IPS-NIHi7 (cell line): ENCODE data around the gene CEP72.
"Not testable (repeated sequence)": the region's sequence is repeated elsewhere in the genome, so short reads cannot be mapped to it uniquely, and the experiment has no call there.

Experiments
- DNase-seq: peaks from one replicate; pipeline ENCODE4 v3.0.0; 2012; ENCODE audit warnings: mixed read lengths; ENCODE audit errors: extremely low spot score

Gene CEP72

DNA sequence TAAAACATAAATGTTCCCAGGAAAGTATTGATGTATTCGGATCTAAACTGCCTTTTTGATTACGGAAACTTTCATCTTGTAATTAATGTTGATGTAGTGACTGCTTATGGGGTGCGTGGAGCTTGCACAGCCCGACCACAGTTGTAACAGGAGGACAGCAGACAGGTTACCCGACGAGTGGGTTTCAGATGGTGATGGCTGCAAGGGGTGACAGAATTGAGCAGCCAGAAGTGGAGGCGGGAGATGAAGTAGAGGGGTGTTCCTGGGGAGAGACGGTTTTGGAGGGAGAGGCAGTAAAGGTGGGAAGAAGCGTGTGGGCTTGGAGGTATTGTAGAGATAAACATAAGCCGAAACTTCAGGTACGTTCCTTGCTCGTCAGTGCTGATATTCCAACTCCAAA lies 5.8 kb downstream of the CEP72 start:
- no peak for DNase-seq

DNA sequence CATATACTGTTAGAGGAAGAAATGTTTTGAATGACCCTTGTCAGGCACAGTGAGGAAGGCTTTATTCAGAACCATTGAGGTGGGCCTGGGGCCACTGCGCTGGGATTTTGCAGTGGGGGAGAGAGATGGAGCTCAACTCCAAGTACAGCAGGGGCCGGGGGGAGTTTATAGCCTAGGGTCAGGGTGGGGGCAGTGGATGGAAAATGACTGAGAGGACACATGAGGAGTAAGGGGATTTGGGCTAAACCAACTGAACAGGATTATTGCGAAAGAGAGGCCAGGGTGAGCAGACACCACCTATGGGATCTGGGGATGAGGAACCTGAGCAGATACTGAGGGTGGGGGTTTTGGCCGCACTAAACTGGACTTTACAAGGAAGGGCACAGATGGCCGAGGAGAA lies 6.3 kb downstream of the CEP72 start:
- no peak for DNase-seq

DNA sequence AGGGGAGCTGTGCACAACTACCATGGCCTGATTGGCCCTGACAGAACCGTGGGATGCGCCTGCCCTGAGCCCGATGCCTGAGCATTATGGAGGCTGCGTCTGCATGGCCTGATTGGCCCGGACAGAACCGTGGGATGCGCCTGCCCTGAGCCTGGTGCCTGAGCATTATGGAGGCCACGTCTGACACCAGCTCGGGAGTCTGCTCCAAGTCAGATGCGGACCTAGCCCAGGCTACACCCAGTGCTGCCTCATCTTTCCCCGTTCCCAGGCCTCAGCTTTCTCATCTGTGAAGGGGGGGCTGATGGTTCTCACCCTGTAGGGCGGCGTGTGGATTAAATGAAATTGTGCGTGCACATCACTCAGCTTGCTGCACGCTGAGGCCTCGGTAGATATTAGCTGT lies 7.3 kb downstream of the CEP72 start:
- no peak for DNase-seq

DNA sequence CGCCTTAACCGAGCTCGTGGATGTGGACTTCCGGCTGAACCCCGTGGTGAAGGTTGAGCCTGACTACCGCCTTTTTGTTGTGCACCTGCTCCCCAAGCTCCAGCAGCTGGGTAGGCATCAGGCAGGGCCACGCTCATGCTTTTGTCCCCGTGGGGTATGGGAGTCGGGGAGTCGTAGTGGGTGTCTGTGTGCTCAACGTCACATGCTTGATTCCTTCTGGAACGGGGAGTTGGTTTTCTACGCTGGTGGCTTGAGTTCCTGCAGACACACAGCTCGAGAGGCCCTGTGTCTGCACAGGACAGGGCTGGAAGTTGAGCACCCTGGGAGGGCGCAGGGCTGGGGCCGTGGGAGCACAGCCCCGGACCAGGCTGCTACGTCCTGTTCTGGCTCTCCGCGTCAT lies 8.0 kb downstream of the CEP72 start:
- no peak for DNase-seq

DNA sequence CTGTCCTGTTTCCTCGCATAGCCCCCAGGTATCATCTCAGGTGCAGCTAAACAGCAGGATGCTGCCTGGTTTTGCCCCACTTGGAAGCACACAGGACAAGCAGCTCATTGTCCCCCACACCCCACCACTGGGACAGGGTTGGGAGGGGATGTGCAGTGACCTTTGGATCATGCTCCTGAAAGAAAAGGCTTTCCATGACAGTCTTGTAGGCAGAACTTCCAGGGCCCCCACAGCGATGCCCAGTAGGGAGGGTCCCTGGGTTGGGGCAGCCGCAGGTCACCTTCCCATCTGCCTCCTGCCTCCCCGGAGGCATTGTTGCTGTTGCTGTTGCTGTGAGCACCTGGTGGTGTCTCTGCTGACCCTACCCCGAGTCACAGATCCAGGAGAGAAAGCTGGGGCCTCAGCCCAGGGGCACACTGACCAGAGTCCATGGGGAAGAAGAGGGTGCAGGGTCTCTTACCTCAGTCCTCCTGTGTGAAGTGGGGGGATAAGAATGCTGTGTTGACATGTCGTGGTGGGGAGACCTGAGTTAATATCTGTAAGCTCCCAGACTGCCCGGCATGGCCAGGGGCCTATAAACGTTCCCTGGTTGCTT lies 8.5 kb downstream of the CEP72 start:
- DNase-seq = no peak

DNA sequence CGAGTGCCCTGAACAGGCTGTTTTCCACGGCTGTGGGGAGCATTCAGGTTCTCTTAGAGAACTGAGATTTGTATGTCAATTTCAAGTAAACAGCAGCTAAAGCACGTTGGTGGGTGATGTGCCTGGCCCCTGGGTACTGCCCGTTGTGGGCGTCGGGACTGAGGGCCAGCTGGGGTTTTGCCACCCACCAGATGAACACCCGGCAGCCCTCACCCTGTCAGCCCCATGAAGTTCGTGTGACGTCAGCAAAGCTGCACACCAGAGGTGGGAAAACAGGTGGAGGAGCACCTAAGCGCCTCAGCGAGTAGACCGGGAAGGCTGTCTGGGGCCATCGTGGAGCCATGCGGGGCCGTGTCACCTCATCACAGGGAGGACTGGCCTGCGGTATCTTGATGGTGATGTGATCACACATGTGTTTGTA lies 9.2 kb downstream of the CEP72 start:
- DNase-seq = no peak

DNA sequence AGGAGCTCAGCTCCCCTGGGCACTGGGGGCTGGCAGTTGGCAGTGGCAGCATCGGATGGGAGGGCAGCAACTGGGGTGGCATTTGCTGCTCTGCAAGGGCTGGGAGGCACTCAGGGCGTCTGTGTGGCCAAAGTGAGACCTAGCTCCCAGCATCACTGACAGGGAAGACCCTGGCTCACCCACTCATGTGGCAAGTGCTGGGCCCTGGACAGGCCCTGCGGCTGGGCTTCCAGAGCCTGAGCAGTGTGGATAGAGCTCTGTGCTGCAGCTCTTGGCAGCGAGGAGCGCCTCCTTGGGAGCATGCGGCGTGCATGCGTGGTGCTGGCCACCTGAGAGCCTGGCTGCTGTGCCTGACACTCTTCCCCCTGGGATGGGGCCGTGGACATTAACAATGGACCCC lies 10.2 kb downstream of the CEP72 start:
- no peak for DNase-seq

DNA sequence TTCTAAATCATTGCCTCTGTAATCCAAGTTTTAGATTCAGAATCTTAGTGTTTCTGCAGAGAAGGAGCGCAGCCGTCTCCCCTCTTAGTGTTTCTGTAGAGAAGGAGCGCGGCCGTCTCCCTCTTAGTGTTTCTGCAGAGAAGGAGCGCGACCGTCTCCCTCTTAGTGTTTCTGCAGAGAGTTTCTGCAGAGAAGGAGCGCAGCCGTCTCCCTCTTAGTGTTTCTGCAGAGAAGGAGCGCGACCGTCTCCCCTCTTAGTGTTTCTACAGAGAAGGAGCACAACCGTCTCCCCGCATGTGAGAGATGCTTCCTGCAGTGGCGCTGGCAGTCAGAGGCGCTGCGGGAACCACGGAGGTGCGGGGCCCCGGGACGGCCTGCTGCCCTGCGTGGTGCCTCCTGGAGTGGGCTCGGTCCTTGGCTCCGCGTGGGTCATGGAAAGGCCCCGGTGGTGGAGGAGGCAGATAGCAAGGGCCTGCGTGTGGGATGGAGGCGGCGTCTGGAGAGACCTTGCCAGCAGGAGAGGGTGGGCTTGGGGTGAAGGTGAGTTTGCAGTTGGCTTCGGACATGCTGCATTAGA lies 10.9 kb downstream of the CEP72 start:
- DNase-seq = no peak

DNA sequence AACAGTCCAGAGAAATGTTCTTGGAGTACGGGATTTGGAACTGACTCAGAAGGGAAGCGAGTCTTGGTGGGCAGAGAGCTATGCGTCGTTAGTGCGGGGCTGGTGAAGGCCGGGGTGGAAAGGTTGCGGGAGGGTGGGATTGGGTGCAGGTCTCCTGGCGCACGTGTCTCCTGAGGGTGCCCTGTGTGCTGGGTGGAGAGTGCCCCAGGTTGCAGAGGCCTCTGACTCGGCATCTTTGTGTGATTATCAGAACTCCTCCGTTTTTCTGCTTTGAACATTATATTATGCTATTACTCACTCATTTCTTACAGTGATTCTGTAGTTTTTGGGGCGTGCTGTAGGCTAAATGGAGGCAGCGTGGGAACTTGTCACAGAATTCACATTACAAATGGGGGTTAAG lies 11.4 kb downstream of the CEP72 start:
- no peak for DNase-seq

DNA sequence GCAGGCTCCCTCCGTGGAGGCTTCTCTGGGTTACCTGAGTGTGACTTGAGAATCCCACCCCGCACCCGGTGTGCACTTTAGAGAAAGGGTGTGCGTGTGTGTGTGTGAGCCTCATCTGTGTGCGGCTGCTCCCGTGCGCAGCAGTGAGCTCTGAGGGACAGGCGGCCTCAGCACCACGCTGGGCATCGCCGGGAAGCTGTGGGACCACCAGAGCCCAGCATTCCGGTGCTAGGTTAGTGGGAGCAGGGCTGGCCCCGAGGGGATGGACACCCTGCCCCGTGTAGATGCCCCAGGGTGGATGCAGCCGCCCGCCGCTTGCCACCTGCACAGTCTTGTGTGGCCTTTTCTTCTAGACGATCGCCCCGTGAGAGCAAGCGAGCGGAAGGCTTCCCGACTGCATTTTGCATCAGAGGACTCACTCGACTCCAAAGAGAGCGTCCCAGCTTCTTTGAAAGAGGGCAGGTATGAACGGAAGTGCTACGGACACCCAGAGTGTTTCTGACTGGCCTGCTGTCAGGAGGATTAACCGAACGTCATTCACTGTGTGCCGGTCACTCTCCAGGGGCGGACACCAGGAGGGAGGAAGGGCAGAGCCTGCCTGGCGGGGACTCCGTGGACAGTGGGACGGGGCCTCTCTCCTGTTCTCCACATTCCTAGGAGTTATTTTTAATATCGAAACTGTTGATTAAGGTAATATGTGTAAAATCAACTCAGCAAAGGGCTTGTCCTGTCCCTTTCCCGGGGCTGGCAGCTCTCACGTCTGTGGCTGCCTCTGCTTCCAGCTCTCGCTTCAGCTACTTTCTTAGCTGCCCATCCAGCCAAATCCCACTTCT lies 12.2 kb downstream of the CEP72 start:
- no peak for DNase-seq

DNA sequence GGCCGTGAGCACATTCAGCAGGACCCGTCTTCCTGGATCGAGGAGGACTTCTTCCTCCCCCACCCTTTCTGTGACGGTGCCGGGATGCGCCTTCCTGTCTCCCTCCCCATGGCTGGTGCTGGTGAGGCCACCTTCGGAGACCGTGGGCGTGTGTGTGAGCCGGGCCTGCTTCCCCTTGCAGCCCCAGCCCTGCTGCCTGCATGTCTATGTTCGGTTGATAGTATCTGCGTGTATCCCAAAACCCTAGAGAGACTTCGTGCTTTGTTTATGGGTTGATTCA lies 12.8 kb downstream of the CEP72 start:
- DNase-seq = no peak

DNA sequence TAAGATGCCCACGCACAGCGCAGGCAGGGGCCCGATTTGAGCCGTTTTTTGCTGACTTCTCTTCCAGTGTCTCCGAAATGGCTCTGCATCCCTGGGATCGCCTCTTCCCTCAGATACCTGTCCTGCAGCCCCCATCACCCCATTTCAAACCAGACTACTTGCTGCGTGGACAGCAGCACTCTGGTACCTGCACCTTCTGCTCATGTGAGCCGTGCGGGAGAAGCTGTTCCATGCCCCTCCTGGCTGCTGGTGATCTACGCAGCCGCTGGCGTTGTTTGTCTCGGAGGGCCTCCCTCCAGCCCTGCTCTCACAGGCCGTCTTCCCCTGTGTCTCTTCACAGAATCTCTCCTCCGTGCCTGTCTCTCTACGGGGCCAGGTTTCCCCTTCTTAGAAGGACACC lies 13.4 kb downstream of the CEP72 start:
- DNase-seq = no peak

DNA sequence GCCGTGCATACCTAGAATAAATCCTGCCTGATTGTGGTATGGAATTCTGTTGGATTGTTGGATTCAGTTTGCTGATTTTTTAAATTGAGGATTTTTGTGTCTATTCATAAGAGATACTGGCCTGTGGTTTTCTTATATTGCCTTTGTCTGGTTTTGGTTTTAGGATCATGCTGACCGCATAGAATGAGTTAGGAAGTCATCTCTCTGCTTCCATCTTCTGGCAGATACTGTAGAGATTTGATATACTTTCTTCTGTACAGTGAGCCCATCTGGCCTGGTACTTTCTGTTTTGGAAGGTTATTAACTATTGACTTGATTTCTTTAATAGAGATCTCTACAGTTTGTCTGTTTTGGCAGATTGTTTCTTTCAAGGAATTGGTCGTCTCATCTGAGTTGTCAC lies 14.7 kb downstream of the CEP72 start:
- no peak for DNase-seq

DNA sequence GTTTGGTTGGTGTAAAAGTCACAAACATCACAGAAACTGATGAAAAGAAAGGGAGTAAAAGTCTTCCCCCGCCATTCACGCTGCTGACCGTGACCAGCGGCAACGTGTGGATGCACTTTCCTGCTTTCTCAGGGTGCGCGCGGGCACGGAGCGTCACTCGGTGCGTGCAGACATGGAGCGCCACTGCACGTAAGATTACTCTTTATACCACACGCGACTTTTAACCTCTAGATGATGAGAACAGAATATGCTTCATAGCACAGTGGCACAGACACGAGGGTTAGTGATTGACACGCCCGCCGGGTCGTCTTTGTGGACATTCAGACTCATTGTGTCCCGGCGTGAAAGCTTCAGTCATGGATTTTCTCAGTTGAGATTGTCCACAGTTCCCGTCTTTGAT lies 15.7 kb downstream of the CEP72 start:
- DNase-seq = no peak

DNA sequence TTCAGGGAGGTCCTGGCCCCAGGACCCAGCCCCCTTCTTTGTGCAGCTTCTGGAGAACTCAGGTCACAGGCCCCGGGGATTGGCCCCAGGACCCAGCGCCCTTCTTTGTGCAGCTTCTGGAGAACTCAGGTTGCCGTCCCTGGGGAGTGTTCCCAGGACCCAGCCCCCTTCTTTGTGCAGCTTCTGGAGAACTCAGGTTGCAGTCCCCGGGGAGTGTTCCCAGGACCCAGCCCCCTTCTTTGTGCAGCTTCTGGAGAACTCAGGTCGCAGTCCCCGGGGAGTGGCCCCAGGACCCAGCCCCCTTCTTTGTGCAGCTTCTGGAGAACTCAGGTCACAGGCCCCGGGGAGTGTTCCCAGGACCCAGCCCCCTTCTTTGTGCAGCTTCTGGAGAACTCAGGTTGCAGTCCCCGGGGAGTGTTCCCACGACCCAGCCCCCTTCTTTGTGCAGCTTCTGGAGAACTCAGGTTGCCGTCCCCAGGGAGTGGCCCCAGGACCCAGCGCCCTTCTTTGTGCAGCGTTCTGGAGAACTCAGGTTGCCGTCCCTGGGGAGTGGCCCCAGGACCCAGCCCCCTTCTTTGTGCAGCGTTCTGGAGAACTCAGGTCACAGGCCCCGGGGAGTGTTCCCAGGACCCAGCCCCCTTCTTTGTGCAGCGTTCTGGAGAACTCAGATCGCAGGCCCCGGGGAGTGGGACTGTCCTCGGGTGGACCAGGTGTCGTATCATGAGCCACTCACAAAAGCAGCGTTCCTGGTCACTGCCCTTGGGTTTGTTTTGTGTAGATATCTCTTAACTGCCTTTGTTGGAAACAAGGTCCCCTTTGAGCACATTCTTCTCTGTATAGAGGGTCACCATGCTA lies 16.4 kb downstream of the CEP72 start:
- DNase-seq = not testable (repeated sequence)

DNA sequence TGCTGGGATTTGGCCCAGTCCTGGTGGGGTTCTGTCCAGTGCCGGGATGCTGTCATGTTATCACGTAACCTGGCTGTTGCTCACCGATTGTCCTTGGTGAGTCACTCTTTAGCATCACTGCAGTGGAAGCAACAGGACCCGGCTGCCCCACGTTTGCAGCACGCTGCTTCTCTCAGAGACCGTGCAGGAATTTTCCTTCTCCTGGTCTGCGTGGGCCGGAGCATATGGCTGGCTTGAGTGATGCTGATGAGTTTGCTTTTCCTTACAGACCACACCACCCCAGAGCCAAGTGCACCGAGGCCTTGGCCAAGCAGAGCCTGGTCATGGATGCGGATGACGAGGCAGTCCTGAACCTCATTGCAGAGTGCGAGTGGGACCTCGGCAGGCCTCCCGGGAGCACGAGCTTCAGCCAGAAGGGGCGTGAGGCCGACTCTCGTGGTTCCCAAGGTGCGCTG lies 21.4 kb downstream of the CEP72 start:
- no peak for DNase-seq

DNA sequence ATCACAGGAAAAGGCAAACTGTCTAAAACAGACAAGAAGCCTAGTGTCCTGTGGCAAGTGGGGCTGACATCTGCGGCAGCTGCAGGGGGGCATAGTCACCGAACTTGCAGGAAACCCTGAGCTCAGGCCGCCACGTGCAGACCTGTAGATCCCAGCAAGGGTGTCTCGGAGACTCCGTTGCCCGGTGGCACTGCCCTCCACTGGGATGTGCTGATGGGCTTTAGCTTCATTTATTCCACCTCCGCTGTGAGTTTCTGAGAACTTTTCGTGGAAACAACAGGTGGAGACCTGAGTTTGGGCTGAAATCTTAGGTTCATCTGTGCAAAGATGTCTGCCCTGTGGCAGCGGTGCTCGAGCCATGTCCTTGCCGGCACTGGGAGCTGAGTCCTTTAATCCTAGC lies 22.1 kb downstream of the CEP72 start:
- DNase-seq = no peak

DNA sequence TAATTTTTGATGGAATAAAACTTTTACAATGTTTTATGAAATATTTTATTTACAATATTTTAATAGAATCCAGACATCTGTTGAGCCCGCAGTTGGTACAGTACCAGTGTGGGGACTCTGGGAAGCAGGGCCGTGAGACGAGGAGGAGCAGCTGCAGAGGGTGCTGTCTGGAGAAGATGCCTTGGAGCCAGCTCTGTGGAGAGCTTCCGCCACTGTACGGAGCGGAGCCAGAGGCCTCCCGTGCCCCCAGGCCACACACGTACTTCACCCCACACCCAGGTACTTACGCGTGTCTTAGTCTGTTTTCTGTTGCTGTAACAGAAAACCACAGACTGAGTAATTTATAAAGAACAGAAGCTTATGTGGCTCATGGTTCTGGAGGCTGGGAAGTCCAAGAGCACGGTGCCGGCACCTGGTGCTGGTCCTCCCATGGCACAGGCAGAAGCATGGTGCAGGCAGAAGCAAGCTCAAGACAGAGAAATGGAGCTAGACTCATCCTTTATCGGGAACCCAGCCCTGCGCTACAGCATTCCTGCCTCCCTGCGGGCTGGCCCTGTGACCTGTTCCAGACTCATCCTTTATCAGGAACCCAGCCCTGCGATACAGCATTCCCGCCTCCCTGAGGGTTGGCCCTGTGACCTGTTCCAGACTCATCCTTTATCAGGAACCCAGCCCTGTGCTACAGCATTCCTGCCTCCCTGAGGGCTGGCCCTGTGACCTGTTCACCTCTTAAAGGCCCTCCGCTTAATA lies 23.3 kb downstream of the CEP72 start:
- no peak for DNase-seq

DNA sequence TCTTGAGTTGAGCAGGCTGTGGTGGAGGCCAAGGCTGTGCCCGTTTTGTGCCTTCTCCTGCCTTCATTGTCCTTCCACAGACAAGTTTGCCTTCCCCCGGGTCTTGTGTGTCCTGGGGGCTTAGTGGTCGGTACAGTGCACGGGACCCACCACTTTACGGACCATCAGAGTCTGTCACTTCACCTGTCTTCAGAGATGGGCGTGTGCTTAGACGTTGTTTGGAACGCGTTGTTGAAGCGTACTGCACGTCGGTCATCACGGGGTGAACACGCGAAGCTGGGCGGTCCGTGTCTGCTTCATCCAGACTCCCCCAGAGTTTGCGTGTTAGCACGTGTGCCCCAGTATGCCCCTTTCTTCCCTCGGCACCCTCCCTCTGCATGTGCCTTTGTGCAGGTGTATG lies 24.8 kb downstream of the CEP72 start:
- no peak for DNase-seq

DNA sequence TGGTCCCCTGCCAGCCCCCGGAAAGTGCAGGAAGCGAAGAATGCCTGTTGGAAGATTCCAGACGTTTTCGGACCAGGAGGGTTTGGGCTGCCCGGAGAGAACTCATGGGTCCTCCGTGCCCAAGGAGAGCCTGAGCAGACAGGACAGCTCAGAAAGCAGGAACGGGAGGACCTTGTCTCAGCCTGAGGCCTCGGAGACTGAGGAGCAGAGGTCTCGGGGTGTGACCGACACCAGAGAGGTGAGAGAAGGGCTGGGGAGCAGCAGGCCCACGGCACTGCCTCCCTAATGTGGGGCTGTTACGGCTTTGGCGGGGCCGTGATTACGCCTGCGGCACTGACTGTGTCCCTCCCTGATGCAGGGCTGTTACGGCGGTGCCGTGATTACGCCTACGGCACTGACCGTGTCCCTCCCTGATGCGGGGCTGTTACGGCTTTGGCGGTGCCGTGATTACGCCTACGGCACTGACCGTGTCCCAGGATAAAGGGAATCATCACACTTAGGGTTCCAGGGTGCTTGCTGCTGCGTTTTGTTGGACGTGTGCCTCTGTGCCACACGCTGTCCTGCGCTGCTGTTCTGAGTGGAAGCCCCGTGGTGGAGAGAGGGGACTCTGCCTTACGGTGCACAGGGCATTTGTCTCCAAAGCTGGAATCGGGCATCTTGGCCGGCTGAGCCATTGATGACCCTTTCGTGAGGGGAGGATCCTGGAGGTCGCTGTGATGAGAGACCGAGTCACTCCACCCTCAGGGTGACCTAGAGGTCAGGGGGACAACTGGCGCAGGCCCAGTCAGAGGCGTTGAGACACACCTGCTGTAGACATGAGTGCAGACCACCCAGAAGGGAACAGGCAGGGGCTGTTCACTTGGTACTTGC lies 25.7 kb downstream of the CEP72 start:
- no peak for DNase-seq
